ENCODE measurements around the gene TUBB4B.

GRCh38 chr9:137227853-137228505, 13.1 kb upstream of the TUBB4B start:
- TF ChIP-seq MAX (IDR thresholded peaks at IDR 0.05) (no peak), CTCF (IDR thresholded peaks at IDR 0.05) (no peak), CEBPB (IDR thresholded peaks at IDR 0.05) (no peak), POLR2A (IDR thresholded peaks at IDR 0.05; ENCODE audit: low read length) (no peak), FOSB (CRISPR knock-in tag; IDR thresholded peaks at IDR 0.05) (no peak), ZFP36 (IDR thresholded peaks at IDR 0.05; ENCODE audit: borderline replicate concordance, partially characterized antibody) (no peak)

All from A549 (cell line).